Lower leg skin (tissue), 3 donors: Measurements from ENCODE around the gene LRRC26.

Source experiments
- CTCF ChIP-seq, 3 donors: fragments of 450-650 bp; IDR thresholded peaks; one replicate each; pipeline ENCODE4 v1.5.1; 2016; ENCODE audit warnings: antibody characterized with exemption in 3 of 3, mild to moderate bottlenecking in 3 of 3, moderate library complexity in 2 of 3
- POLR2A ChIP-seq, 2 donors: fragments of 450-650 bp; IDR thresholded peaks; one replicate each; pipeline ENCODE4 v1.6.1; 2016 to 2017; ENCODE audit warnings: antibody characterized with exemption in 2 of 2, mild to moderate bottlenecking in 1 of 2, moderate library complexity in 1 of 2

GRCh38 chr9:137163365-137163715, 6.5 kb downstream of the LRRC26 start:
- no peak for TF ChIP-seq CTCF (IDR thresholded peaks at IDR 0.05)
- no peak for TF ChIP-seq POLR2A (IDR thresholded peaks at IDR 0.05)
